ENCODE results near the gene DCAF4L1. TPM values are rescaled to one million over a fixed set of nuclear protein-coding genes. Genes with fewer than 3 reads are reported as not detected.

Gene DCAF4L1
- polyA plus RNA-seq, 3 donors: 0.32 TPM; not detected in 2

GRCh38 chr4:41933997-41934503 lies 47.5 kb upstream of the DCAF4L1 start:
- peaks cover 24 to 26% of the 10 kb centered on the region in 2 donors for H3K36me3 Mint-ChIP-seq
- H3K9ac ChIP-seq (ENCODE audit: insufficient read depth, low read length, poor library complexity, severe bottlenecking): peak overlapping the region; percentile 85
- H3K27ac Mint-ChIP-seq: peak overlapping the region; percentile 98 to 100 (median 100)
- H3K79me2 ChIP-seq (ENCODE audit: insufficient read depth, low read length): peaks cover 48% of the 10 kb centered on the region
- H3K27me3 ChIP-seq (ENCODE audit: control insufficient read depth in 2 of 2, insufficient read depth in 2 of 2, low read length in 2 of 2): no peaks in the 10 kb centered on the region
- peak overlapping the region; percentile 78 for H2AFZ ChIP-seq (ENCODE audit: insufficient read depth, low read depth, low read length, poor library complexity, severe bottlenecking)
- peak overlapping the region; percentile 96 to 99 for H3K4me3 Mint-ChIP-seq
- WGBS (ENCODE audit: insufficient coverage): 37% methylated on average over 3 of the region's 10 CpGs
- peaks cover 0 to 8% (median 4%) of the 10 kb centered on the region in 7 donors for H3K9me3 Mint-ChIP-seq
- peaks cover 33 to 51% of the 10 kb centered on the region in 2 donors for H3K4me1 ChIP-seq (ENCODE audit: control insufficient read depth in 1 of 2, insufficient read depth in 2 of 2, low read length in 2 of 2)
- no peaks in the 10 kb centered on the region for H3K9me3 ChIP-seq (replicated peaks in 1 of 2; ENCODE audit: control insufficient read depth in 1 of 2, insufficient read depth in 1 of 2, low read length in 2 of 2)
- H3K4me1 Mint-ChIP-seq: peaks cover 57% of the 10 kb centered on the region
- H3K4me3 ChIP-seq (replicated peaks in 1 of 3; ENCODE audit: low read depth in 2 of 3, low read length in 3 of 3): peak overlapping the region; percentile 55 to 88 (median 79)
- peak overlapping the region; percentile 94 to 96 for H3K27ac ChIP-seq (ENCODE audit: low read depth in 1 of 2, low read length in 2 of 2)
- peaks cover 13% of the 10 kb centered on the region for H4K20me1 ChIP-seq (ENCODE audit: insufficient read depth, low read length)
- H3K4me2 ChIP-seq (replicated peaks; ENCODE audit: extremely low read depth, low read length, poor library complexity, severe bottlenecking): peak overlapping the region; percentile 72
- H3K27me3 Mint-ChIP-seq (ENCODE audit: low read depth in 3 of 3): peaks cover 0 to 4% (median 2%) of the 10 kb centered on the region in 3 donors
- intact Hi-C loops (cut with micrococcal nuclease): loop anchor here (10.0 kb wide), 2 partner anchors 61 to 721 kb away; partner anchors contain the start of genes ATP8A1 (in 1 of the 2) and SLC30A9 (in 1 of the 2)
- no peak for TF ChIP-seq CTCF (IDR thresholded peaks at IDR 0.05)
- peak; percentile 86 to 95 (median 90) for DNase-seq
- H3K36me3 ChIP-seq (replicated peaks in 1 of 2; ENCODE audit: control insufficient read depth in 1 of 2, insufficient read depth in 2 of 2, low read length in 2 of 2): peaks cover 0 to under 1% of the 10 kb centered on the region in 2 donors

DNA sequence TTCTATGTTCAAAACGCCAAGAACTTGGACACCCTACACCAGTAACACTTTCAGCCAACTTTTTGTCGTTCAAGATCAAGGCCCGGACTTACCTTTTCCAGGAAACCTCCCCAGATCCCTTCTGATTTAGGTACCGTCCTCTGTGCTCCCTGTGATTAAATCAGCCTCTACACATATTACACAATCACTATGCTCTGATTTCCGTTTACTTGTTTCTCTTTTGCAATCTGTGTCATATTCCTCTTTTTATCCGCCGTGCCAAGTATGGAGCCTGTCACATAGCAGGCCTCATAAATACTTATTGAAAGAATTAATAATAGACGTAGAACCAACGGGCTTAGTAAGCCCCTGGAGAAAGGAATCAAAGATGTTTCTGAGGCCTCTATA lies 47.0 kb upstream of the DCAF4L1 start:
- TF ChIP-seq CTCF (IDR thresholded peaks at IDR 0.05): no peak
- Histone ChIP-seq H3K4me1 (ENCODE audit: control insufficient read depth in 1 of 2, insufficient read depth in 2 of 2, low read length in 2 of 2) (peaks cover 37 to 56% of the 10 kb centered on the region in 2 donors), H3K9me3 (replicated peaks in 1 of 2; ENCODE audit: control insufficient read depth in 1 of 2, insufficient read depth in 1 of 2, low read length in 2 of 2) (no peaks in the 10 kb centered on the region), H3K27me3 (ENCODE audit: control insufficient read depth in 2 of 2, insufficient read depth in 2 of 2, low read length in 2 of 2) (no peaks in the 10 kb centered on the region), H3K79me2 (ENCODE audit: insufficient read depth, low read length) (peaks cover 52% of the 10 kb centered on the region), H3K36me3 (replicated peaks in 1 of 2; ENCODE audit: control insufficient read depth in 1 of 2, insufficient read depth in 2 of 2, low read length in 2 of 2) (peaks cover under 1 to 5% of the 10 kb centered on the region in 2 donors), H3K4me2 (replicated peaks; ENCODE audit: extremely low read depth, low read length, poor library complexity, severe bottlenecking) (peak overlapping the region; percentile 72), H3K27ac (ENCODE audit: low read depth in 1 of 2, low read length in 2 of 2) (peak overlapping the region; percentile 94 to 96), H4K20me1 (ENCODE audit: insufficient read depth, low read length) (peaks cover 18% of the 10 kb centered on the region), H2AFZ (ENCODE audit: insufficient read depth, low read depth, low read length, poor library complexity, severe bottlenecking) (peak overlapping the region; percentile 78), H3K9ac (ENCODE audit: insufficient read depth, low read length, poor library complexity, severe bottlenecking) (peak overlapping the region; percentile 85), H3K4me3 (replicated peaks in 1 of 3; ENCODE audit: low read depth in 2 of 3, low read length in 3 of 3) (peak overlapping the region; percentile 55 to 88 (median 79))
- 15% methylated on average over 3 of the region's 9 CpGs for WGBS (ENCODE audit: insufficient coverage)
- peak; percentile 82 to 92 (median 89) for DNase-seq
- peaks cover 21 to 27% of the 10 kb centered on the region in 2 donors for H3K36me3 Mint-ChIP-seq
- peak overlapping the region; percentile 98 to 100 (median 100) for H3K27ac Mint-ChIP-seq
- peaks cover 61% of the 10 kb centered on the region for H3K4me1 Mint-ChIP-seq
- H3K9me3 Mint-ChIP-seq: peaks cover 0 to 8% (median 4%) of the 10 kb centered on the region in 7 donors
- intact Hi-C loops (cut with micrococcal nuclease): loop anchor here (10.0 kb wide), 2 partner anchors 60 to 720 kb away; partner anchors contain the start of genes ATP8A1 (in 1 of the 2) and SLC30A9 (in 1 of the 2)
- H3K4me3 Mint-ChIP-seq: peak overlapping the region; percentile 96 to 99
- H3K27me3 Mint-ChIP-seq (ENCODE audit: low read depth in 3 of 3): peaks cover 0 to 4% (median 2%) of the 10 kb centered on the region in 3 donors
